Ishikawa (cell line): ENCODE measurements around the gene PLA2G6.

ENCODE experiments used
- CEBPB ChIP-seq: IDR thresholded peaks from 2 replicates; pipeline ENCODE4 v1.6.1; 2012
- CREB1 ChIP-seq: IDR thresholded peaks from 2 replicates; pipeline ENCODE4 v1.6.1; 2012; ENCODE audit warnings: low read depth
- EGR1 ChIP-seq: IDR thresholded peaks from 2 replicates; pipeline ENCODE4 v1.6.1; 2012
- EP300 ChIP-seq: IDR thresholded peaks from 2 replicates; pipeline ENCODE4 v1.6.1; 2012; ENCODE audit warnings: borderline replicate concordance
- FOXM1 ChIP-seq: IDR thresholded peaks from 2 replicates; pipeline ENCODE4 v1.6.1; 2012; ENCODE audit warnings: low read depth, borderline replicate concordance
- NFIC ChIP-seq: IDR thresholded peaks from 2 replicates; pipeline ENCODE4 v1.6.1; 2012
- RAD21 ChIP-seq: IDR thresholded peaks from 2 replicates; pipeline ENCODE4 v1.6.1; 2012; ENCODE audit warnings: low read depth
- TAF1 ChIP-seq: IDR thresholded peaks from 2 replicates; pipeline ENCODE4 v1.6.1; 2012; ENCODE audit warnings: low read depth, mild to moderate bottlenecking
- TCF12 ChIP-seq: IDR thresholded peaks from 2 replicates; pipeline ENCODE4 v1.6.1; 2012; ENCODE audit warnings: low read depth
- TEAD4 ChIP-seq: IDR thresholded peaks from 2 replicates; pipeline ENCODE4 v1.6.1; 2012
- YY1 ChIP-seq: IDR thresholded peaks from 2 replicates; pipeline ENCODE4 v1.6.1; 2012; ENCODE audit warnings: low read depth
- TF ChIP-seq, protein P1 (sequence below): IDR thresholded peaks from 2 replicates; pipeline ENCODE4 v1.6.1; 2012; ENCODE audit warnings: low read depth, mild to moderate bottlenecking
- TF ChIP-seq, protein P2 (sequence below): IDR thresholded peaks from 2 replicates; pipeline ENCODE4 v1.6.1; 2012

DNA sequence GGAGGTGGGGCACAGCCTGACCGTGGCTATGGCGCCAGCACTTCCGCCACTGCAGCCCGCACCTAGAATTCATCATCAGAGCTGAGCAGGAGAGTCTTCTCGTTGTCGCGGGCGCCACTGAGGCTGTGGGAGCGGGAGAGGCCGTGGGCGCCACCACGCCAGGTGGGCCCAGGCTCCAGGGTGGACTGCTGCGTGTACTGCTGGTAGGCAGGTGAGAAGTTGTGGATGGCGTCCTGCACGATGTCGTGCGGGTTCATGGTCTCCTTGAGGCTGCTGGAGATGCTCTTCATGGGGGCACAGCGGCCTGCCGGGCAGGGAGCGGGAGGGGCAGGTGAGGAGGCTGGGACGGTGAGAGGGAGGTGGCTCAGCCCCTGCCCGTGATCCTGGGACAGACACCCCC is 39.8 kb upstream of the PLA2G6 start:
- no peak for TF ChIP-seq CREB1
- TF ChIP-seq, protein P1, sequence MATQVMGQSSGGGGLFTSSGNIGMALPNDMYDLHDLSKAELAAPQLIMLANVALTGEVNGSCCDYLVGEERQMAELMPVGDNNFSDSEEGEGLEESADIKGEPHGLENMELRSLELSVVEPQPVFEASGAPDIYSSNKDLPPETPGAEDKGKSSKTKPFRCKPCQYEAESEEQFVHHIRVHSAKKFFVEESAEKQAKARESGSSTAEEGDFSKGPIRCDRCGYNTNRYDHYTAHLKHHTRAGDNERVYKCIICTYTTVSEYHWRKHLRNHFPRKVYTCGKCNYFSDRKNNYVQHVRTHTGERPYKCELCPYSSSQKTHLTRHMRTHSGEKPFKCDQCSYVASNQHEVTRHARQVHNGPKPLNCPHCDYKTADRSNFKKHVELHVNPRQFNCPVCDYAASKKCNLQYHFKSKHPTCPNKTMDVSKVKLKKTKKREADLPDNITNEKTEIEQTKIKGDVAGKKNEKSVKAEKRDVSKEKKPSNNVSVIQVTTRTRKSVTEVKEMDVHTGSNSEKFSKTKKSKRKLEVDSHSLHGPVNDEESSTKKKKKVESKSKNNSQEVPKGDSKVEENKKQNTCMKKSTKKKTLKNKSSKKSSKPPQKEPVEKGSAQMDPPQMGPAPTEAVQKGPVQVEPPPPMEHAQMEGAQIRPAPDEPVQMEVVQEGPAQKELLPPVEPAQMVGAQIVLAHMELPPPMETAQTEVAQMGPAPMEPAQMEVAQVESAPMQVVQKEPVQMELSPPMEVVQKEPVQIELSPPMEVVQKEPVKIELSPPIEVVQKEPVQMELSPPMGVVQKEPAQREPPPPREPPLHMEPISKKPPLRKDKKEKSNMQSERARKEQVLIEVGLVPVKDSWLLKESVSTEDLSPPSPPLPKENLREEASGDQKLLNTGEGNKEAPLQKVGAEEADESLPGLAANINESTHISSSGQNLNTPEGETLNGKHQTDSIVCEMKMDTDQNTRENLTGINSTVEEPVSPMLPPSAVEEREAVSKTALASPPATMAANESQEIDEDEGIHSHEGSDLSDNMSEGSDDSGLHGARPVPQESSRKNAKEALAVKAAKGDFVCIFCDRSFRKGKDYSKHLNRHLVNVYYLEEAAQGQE: no peak
- TF ChIP-seq TCF12: no peak
- no peak for TF ChIP-seq YY1
- no peak for TF ChIP-seq NFIC
- no peak for TF ChIP-seq RAD21
- no peak for TF ChIP-seq FOXM1
- no peak for TF ChIP-seq EP300
- no peak for TF ChIP-seq CEBPB
- TF ChIP-seq, protein P2, sequence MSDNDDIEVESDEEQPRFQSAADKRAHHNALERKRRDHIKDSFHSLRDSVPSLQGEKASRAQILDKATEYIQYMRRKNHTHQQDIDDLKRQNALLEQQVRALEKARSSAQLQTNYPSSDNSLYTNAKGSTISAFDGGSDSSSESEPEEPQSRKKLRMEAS: no peak
- no peak for TF ChIP-seq EGR1
- TF ChIP-seq TAF1: no peak
- no peak for TF ChIP-seq TEAD4
